AG04450 (cell line): ENCODE measurements around the gene CCDC134. TPM values are rescaled to one million over a fixed set of nuclear protein-coding genes. Genes with fewer than 3 reads are reported as not detected.

Experiments used
- CTCF ChIA-PET: fragments of 300-600, 350-600 bp; formaldehyde crosslinking; extraction: SDS; loops from one replicate; lab custom pipeline; 2022; ENCODE audit warnings: antibody characterized with exemption, inconsistent platforms; lab: Charles Lee
- POLR2A ChIA-PET: fragments of 350-600 bp; formaldehyde crosslinking; extraction: SDS; loops from one replicate; lab custom pipeline; 2021; ENCODE audit warnings: antibody characterized with exemption, inconsistent platforms; lab: Yijun Ruan, JAX
- DNase-seq: peaks from one replicate; pipeline ENCODE4 v3.0.0-alpha.2; 2011; ENCODE audit warnings: low read depth, low spot score
- H3K27ac ChIP-seq: one replicate; pipeline ENCODE4 v1.5.1; 2012; ENCODE audit warnings: low read depth, low read length, control low read depth
- H3K27me3 ChIP-seq: one replicate; pipeline ENCODE4 v1.6.0; 2012; ENCODE audit warnings: low read length; ENCODE audit not compliant: control insufficient read depth, insufficient read depth
- H3K4me3 ChIP-seq: 2 replicates; pipeline ENCODE4 v1.5.1; 2011; ENCODE audit warnings: mild to moderate bottlenecking, low read depth, low read length, control low read depth
- H3K9me3 ChIP-seq: 2 replicates; pipeline ENCODE4 v1.5.1; 2012; ENCODE audit warnings: low read length; ENCODE audit not compliant: control insufficient read depth, insufficient read depth
- polyA plus RNA-seq: library from polyadenylated mRNA; depleted of rRNA; stranded (reverse); fragments of >200 nt; gene quantifications from 2 replicates; pipeline ENCODE4 v1.2.3, GENCODE V29; 2011
- TF ChIP-seq, protein P1 (sequence below): IDR thresholded peaks from 2 replicates; pipeline ENCODE4 v1.5.1; 2011; ENCODE audit warnings: low read depth, low read length, control low read depth, inconsistent platforms

Gene CCDC134
- polyA plus RNA-seq, 1 experiment: 2.6 TPM

DNA sequence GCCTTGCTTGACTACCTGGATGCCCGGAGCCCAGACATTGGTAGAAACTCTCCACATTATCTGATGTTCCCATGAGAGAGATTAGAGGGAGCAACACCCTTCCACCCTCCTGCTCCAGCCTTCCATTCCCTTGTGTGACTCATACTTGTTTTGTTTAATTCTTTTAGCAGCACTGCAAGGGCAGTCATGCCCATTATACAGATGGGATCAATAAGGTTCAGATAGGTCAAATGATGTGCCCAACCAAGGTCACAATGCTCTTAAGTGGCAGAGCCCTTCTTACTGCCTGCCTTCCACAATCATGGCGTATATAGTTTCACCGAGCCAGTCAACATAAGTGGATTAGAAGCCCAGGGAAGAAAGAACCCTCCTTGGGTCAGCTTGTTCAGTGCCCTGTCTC, 6.6 kb upstream of the CCDC134 start:
- Histone ChIP-seq H3K9me3 (no peaks in the 10 kb centered on the region), H3K4me3 (no peak overlapping the region), H3K27me3 (peaks cover 6% of the 10 kb centered on the region), H3K27ac (no peak overlapping the region)
- no peak for DNase-seq
- ChIA-PET CTCF (no interaction called here), POLR2A (no interaction called here)
- TF ChIP-seq, protein P1, sequence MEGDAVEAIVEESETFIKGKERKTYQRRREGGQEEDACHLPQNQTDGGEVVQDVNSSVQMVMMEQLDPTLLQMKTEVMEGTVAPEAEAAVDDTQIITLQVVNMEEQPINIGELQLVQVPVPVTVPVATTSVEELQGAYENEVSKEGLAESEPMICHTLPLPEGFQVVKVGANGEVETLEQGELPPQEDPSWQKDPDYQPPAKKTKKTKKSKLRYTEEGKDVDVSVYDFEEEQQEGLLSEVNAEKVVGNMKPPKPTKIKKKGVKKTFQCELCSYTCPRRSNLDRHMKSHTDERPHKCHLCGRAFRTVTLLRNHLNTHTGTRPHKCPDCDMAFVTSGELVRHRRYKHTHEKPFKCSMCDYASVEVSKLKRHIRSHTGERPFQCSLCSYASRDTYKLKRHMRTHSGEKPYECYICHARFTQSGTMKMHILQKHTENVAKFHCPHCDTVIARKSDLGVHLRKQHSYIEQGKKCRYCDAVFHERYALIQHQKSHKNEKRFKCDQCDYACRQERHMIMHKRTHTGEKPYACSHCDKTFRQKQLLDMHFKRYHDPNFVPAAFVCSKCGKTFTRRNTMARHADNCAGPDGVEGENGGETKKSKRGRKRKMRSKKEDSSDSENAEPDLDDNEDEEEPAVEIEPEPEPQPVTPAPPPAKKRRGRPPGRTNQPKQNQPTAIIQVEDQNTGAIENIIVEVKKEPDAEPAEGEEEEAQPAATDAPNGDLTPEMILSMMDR: no peak

DNA sequence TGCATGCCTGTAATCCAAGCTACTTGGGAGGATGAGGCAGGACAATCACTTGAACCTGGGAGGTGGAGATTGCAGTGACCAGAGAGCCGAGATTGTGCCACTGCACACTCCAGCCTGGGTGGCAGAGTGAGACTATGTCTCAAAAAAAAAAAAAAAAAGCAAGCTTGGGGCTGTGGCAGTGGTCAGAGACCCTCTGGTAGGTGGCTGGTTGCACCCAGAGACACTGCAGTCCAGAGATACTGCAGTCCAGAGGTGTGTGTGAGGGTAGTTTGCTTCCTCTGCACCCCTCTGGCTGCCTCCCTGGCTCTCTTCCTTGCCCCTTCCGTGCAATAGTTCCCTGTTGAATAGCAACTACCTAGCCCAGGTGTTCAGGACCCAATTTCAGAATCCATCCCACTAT, 1.7 kb upstream of the CCDC134 start:
- no peak overlapping the region for H3K4me3 ChIP-seq
- H3K27ac ChIP-seq: no peak overlapping the region
- DNase-seq: no peak
- CTCF ChIA-PET: interaction anchor here (2.1 kb wide), 1 partner anchor 52 kb away, joined by 8 read pairs; no protein-coding TSS in a partner anchor
- TF ChIP-seq, protein P1: no peak
- no peaks in the 10 kb centered on the region for H3K9me3 ChIP-seq
- POLR2A ChIA-PET: no interaction called here
- H3K27me3 ChIP-seq: no peaks in the 10 kb centered on the region

DNA sequence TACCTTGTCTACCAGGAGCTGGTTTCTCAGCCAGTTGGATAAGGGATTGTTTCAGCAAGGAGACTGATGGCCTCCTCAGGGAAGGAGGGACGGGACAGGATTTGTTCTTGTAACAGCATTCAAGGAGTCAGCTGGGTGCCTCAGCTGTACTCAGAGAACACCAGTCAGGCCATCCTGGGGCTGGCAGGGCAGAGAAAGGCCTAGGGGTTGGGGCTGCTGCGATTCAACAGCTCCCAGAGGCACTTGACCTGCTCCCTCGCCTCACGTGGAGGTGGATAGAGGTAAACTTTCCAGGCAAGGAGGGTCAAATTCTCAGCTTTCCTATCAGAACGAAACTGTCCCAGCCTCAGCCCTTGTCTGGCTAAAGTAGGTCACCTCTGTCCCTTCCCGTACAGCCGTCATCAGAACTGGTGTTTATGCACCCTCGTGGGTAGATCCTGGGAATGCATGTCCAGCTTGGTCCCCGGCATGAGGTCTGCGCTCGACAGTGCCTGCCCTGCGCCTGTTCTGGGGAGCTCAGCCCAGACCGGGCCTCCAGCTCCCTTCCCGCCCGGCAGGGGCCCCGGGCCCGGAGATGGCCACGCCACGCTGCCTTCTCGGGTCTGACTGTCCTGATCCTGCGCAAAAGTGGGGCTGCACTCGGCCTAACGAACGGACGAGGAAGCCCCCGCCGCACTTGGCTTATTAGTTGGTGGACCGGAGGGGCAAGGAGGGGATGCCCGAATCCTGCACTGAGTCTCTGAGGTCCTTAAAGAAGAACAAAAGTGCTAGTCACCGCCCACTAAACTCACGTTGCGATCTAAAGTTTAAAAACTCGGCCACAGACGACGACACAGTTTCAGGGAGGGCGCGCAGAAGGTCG, 762 bp upstream of the CCDC134 start:
- no peak for DNase-seq
- POLR2A ChIA-PET: interaction anchor here (0.6 to 2.2 kb wide), 10 partner anchors 27 to 147 kb away, joined by 3 to 11 read pairs (median 5); partner anchors contain the start of genes CENPM, MEI1 and SREBF2
- Histone ChIP-seq H3K9me3 (no peaks in the 10 kb centered on the region), H3K27me3 (no peaks in the 10 kb centered on the region), H3K4me3 (peak overlapping the region; percentile 98), H3K27ac (peak overlapping the region; percentile 52)
- CTCF ChIA-PET: interaction anchor here (0.8 to 2.3 kb wide), 5 partner anchors 53 to 141 kb away, joined by 4 to 18 read pairs (median 7); no protein-coding TSS in a partner anchor
- TF ChIP-seq, protein P1: 0 out of 2 replicates have a peak, but pooled peaks have one; percentile 2

DNA sequence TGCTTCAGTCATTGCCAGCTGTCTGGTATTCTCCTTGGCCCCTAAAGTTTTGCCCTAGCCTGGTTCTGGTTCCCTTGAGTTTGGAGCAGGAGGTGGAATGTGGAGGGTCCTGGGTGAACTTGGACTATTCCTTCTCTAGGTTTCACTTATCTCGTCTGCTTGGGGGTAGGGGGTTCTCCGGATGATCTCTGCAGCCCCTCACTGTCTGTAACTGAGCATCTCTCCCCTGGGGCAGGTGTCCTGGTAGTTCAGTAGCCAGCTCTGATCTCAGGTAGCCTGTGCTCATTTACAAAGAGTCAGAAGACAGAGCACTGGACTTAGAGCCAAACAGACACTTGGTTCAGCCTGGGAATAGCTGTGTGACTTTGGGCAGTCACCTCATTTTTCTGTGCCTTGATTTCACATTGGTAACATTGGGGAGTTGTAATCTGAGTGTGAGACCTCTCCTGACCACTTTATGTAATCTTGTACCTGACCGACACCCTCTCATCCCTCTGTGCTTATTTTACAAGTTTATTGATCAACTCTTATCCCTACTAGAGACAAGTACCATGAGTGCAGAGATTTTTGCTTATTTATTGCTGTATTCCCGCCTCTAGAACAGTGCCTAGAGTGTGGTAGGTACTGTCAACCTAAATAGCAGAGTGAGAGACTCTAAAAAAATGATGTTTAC, 804 bp downstream of the CCDC134 start:
- H3K27ac ChIP-seq: no peak overlapping the region

More for the DNA sequence above, 804 bp downstream of the CCDC134 start:
- CTCF ChIA-PET: interaction anchor here (1.9 to 2.3 kb wide), 2 partner anchors 104 to 140 kb away, joined by 7 to 18 read pairs; no protein-coding TSS in a partner anchor
- POLR2A ChIA-PET: interaction anchor here (1.5 to 2.2 kb wide), 3 partner anchors 25 to 31 kb away, joined by 4 to 11 read pairs (median 5); partner anchors contain the start of gene SREBF2
- TF ChIP-seq, protein P1: no peak
- H3K9me3 ChIP-seq: no peaks in the 10 kb centered on the region
- no peaks in the 10 kb centered on the region for H3K27me3 ChIP-seq
- DNase-seq: no peak
- H3K4me3 ChIP-seq: peak overlapping the region; percentile 98
